Prostate gland (tissue), 2 donors: Measurements from ENCODE around the gene CHCT1. TPM values are rescaled to one million over a fixed set of nuclear protein-coding genes. Genes with fewer than 3 reads are reported as not detected.

Experiments used
- DNase-seq: peaks from one replicate; pipeline ENCODE4 v3.0.0-alpha.2; 2019; ENCODE audit warnings: low spot score
- H3K27ac ChIP-seq, 2 donors: fragments of 200-600 bp; sonication (generic); 2 replicates each; pipeline ENCODE4 v1.5.1; 2017 to 2019
- H3K27me3 ChIP-seq: fragments of 200-600 bp; sonication (generic); replicated peaks from 2 replicates; pipeline ENCODE4 v1.5.1; 2019; ENCODE audit not compliant: insufficient read depth
- H3K36me3 ChIP-seq, 2 donors: fragments of 200-600 bp; sonication (generic); 1 replicate in 1 of 2; 2 replicates in 1 of 2; pipeline versions ENCODE4 v1.5.1 to v1.8.1; 2017 to 2019
- H3K4me1 ChIP-seq: fragments of 200-600 bp; sonication (generic); replicated peaks from 2 replicates; pipeline ENCODE4 v1.5.1; 2019
- H3K4me3 ChIP-seq, 2 donors: fragments of 200-600 bp; sonication (generic); 2 replicates each; pipeline ENCODE4 v1.5.1; 2017 to 2019
- H3K9me3 ChIP-seq: fragments of 200-600 bp; sonication (generic); 2 replicates; pipeline ENCODE4 v1.5.1; 2017
- CTCF ChIP-seq, 4 experiments: fragments of 200-600 bp in 2 of 4; fragments of 450-650 bp in 2 of 4; sonication (generic) in 2 of 4; IDR thresholded peaks; 1 replicate in 3 of 4; 2 replicates in 1 of 4; pipeline ENCODE4 v1.5.1; 2016 to 2019; ENCODE audit warnings: antibody characterized with exemption in 4 of 4, mild to moderate bottlenecking in 2 of 4, moderate library complexity in 2 of 4
- POLR2A ChIP-seq: fragments of 450-650 bp; IDR thresholded peaks from one replicate; pipeline ENCODE4 v1.6.1; 2016; ENCODE audit warnings: antibody characterized with exemption, mild to moderate bottlenecking
- POLR2AphosphoS5 ChIP-seq: sonication (generic); formaldehyde crosslinking; IDR thresholded peaks from one replicate; pipeline ENCODE4 v1.6.1; 2017; ENCODE audit warnings: antibody characterized with exemption
- WGBS: methylation state at CpG from one replicate; pipeline ENCODE4 v1.1.5; 2018; 5-methylcytosine and 5-hydroxymethylcytosine counted together
- intact Hi-C: fragments of 100-400 bp; cut with DNase I; formaldehyde crosslinking; loops from one replicate; pipeline ENCODE4 v1.14.2; 2022
- total RNA-seq, 2 donors: library from RNA; depleted of rRNA; stranded (reverse); fragments of >200 nt; gene quantifications; one replicate each; pipeline ENCODE4 v1.1.0, GENCODE V29; 2016

The CHCT1 gene
- total RNA-seq, 2 donors from 2014 or later = 5.9 TPM; not detected in 1

- DNase-seq = no peak
- no peaks in the 10 kb centered on the region for H3K27me3 ChIP-seq
- 90% methylated on average over 4 of the region's 4 CpGs for WGBS
- H3K4me1 ChIP-seq = no peaks in the 10 kb centered on the region
- no peak overlapping the region for H3K27ac ChIP-seq
- TF ChIP-seq POLR2A (no peak), POLR2AphosphoS5 (no peak), CTCF (IDR thresholded peaks at IDR 0.05) (no peak)
- H3K36me3 ChIP-seq = peaks cover 0 to 12% of the 10 kb centered on the region in 2 donors
- intact Hi-C loops = no loop called here
- no peaks in the 10 kb centered on the region for H3K9me3 ChIP-seq
- no peak overlapping the region for H3K4me3 ChIP-seq
Measured at GRCh38 chr17:60455378-60455777, 33.1 kb downstream of the CHCT1 start.

- H3K4me1 ChIP-seq = no peaks in the 10 kb centered on the region
- no peak for DNase-seq
- H3K36me3 ChIP-seq = peaks cover 0 to 12% of the 10 kb centered on the region in 2 donors
- no peaks in the 10 kb centered on the region for H3K27me3 ChIP-seq
- 91% methylated on average over 2 of the region's 2 CpGs for WGBS
- no peaks in the 10 kb centered on the region for H3K9me3 ChIP-seq
- intact Hi-C loops = no loop called here
- no peak for TF ChIP-seq CTCF (IDR thresholded peaks at IDR 0.05)
- no peak for TF ChIP-seq POLR2AphosphoS5
- TF ChIP-seq POLR2A = no peak
- no peak overlapping the region for H3K4me3 ChIP-seq
- H3K27ac ChIP-seq = no peak overlapping the region
Measured at GRCh38 chr17:60457148-60457547, 34.9 kb downstream of the CHCT1 start.

GRCh38 chr17:60461584-60461983 is 39.3 kb downstream of the CHCT1 start:
- DNase-seq = no peak
- WGBS = 80% methylated on average over 1 of the region's 1 CpG
- Histone ChIP-seq H3K4me3 (no peak overlapping the region), H3K36me3 (peaks cover 0 to 4% of the 10 kb centered on the region in 2 donors), H3K4me1 (no peaks in the 10 kb centered on the region), H3K27ac (no peak overlapping the region), H3K27me3 (no peaks in the 10 kb centered on the region), H3K9me3 (no peaks in the 10 kb centered on the region)
- intact Hi-C loops = no loop called here
- no peak for TF ChIP-seq POLR2A
- no peak for TF ChIP-seq CTCF (IDR thresholded peaks at IDR 0.05)
- no peak for TF ChIP-seq POLR2AphosphoS5

- Histone ChIP-seq H3K4me3 (no peak overlapping the region), H3K27ac (no peak overlapping the region), H3K36me3 (peaks cover 0 to 4% of the 10 kb centered on the region in 2 donors), H3K9me3 (no peaks in the 10 kb centered on the region), H3K4me1 (no peaks in the 10 kb centered on the region), H3K27me3 (no peaks in the 10 kb centered on the region)
- TF ChIP-seq POLR2AphosphoS5 = no peak
- no peak for TF ChIP-seq POLR2A
- no peak for TF ChIP-seq CTCF (IDR thresholded peaks at IDR 0.05)
- WGBS = 64% methylated on average over 4 of the region's 4 CpGs
- intact Hi-C loops = no loop called here
- DNase-seq = no peak
Measured at GRCh38 chr17:60463157-60463835, 41.0 kb downstream of the CHCT1 start.

GRCh38 chr17:60464343-60464742 is 42.1 kb downstream of the CHCT1 start:
- no peak for TF ChIP-seq CTCF (IDR thresholded peaks at IDR 0.05)
- no peak for TF ChIP-seq POLR2AphosphoS5
- TF ChIP-seq POLR2A = no peak
- Histone ChIP-seq H3K27ac (no peak overlapping the region), H3K27me3 (no peaks in the 10 kb centered on the region), H3K4me1 (no peaks in the 10 kb centered on the region), H3K4me3 (no peak overlapping the region), H3K9me3 (no peaks in the 10 kb centered on the region), H3K36me3 (peaks cover 0 to 4% of the 10 kb centered on the region in 2 donors)
- no peak for DNase-seq
- WGBS = 82% methylated on average over 1 of the region's 1 CpG
- intact Hi-C loops = no loop called here
